H1 (cell line): ENCODE data around the gene CORIN. TPM values are rescaled to one million over a fixed set of nuclear protein-coding genes. Genes with fewer than 3 reads are reported as not detected.

Experiments
- BCL11A ChIP-seq, 2 experiments: IDR thresholded peaks; one replicate each; pipeline ENCODE4 v1.6.1; 2011; ENCODE audit warnings: low read depth in 2 of 2, low read length in 2 of 2, mild to moderate bottlenecking in 2 of 2
- CTBP2 ChIP-seq: IDR thresholded peaks from 2 replicates; pipeline ENCODE4 v1.7.0; 2011; ENCODE audit warnings: borderline replicate concordance, mild to moderate bottlenecking, moderate library complexity, mixed read lengths, low read length; ENCODE audit not compliant: insufficient read depth, insufficient read length
- E2F6 ChIP-seq: IDR thresholded peaks from 2 replicates; pipeline ENCODE4 v1.6.1; 2012; ENCODE audit warnings: inconsistent platforms
- EGR1 ChIP-seq: IDR thresholded peaks from 2 replicates; pipeline ENCODE4 v1.6.1; 2011; ENCODE audit warnings: low read depth, low read length, borderline replicate concordance
- TEAD4 ChIP-seq: IDR thresholded peaks from 2 replicates; pipeline ENCODE4 v1.6.1; 2012; ENCODE audit warnings: low read depth, low read length, inconsistent platforms, mixed read lengths
- ZNF274 ChIP-seq: IDR thresholded peaks from 2 replicates; pipeline ENCODE4 v1.7.0; 2012; ENCODE audit warnings: low read length, borderline replicate concordance; ENCODE audit errors: extremely low read depth
- polyA plus RNA-seq, 7 experiments: library from polyadenylated mRNA; depleted of rRNA in 3 of 7; stranded (reverse) in 5 of 7; unstranded in 2 of 7; fragments of >200 nt in 5 of 7; fragments of 200-250 nt in 2 of 7; gene quantifications; 1 replicate in 5 of 7; 2 replicates in 1 of 7; 4 replicates in 1 of 7; pipeline versions ENCODE4 v1.2.1 to v1.2.3, GENCODE V29; 2011 to 2013; ENCODE audit warnings: missing spikeins in 2 of 7, mixed read lengths in 2 of 7
- total RNA-seq: library from RNA; stranded (reverse); fragmentation: NEBNext Ultra II Directional; extraction: Animal tissue kit (Norgen Biotek cat#: 25700); gene quantifications from 2 replicates; pipeline ENCODE4 v1.2.1, GENCODE V29; 2021

CORIN gene
- total and polyA plus RNA-seq, 2 of the 8 experiments (the other 6 are each of a cell fraction or from before 2014, with no cell fraction given): 0.09 to 0.32 TPM

GRCh38 chr4:47668256-47668655 is 169.6 kb downstream of the CORIN start (continued):
- no peak for TF ChIP-seq TEAD4
- no peak for TF ChIP-seq EGR1
- TF ChIP-seq CTBP2: no peak
- no peak for TF ChIP-seq ZNF274
- no peak for TF ChIP-seq BCL11A (IDR thresholded peaks at IDR 0.05; ENCODE audit: low read depth in 2 of 2, low read length in 2 of 2)
- TF ChIP-seq E2F6: no peak
